Subcutaneous abdominal adipose tissue (tissue), 5 donors: ENCODE results near the gene DOCK9.
A peak's percentile ranks its signal among the peaks of the same experiment; 100 is the strongest.

Experiments used
- H3K27ac ChIP-seq: one replicate; pipeline ENCODE4 v1.7.0; 2013; ENCODE audit warnings: low read depth, mild to moderate bottlenecking, inconsistent platforms, low read length, moderate library complexity
- H3K27me3 ChIP-seq, 5 donors: one replicate each; pipeline ENCODE4 v1.7.0; 2013; ENCODE audit warnings: low read length in 5 of 5, inconsistent platforms in 1 of 5; ENCODE audit not compliant: control insufficient read depth in 5 of 5, insufficient read depth in 4 of 5
- H3K36me3 ChIP-seq, 5 donors: one replicate each; pipeline ENCODE4 v1.7.0; 2013; ENCODE audit warnings: low read length in 5 of 5; ENCODE audit not compliant: control insufficient read depth in 5 of 5, insufficient read depth in 5 of 5
- H3K4me1 ChIP-seq, 5 donors: one replicate each; pipeline ENCODE4 v1.7.0; 2013; ENCODE audit warnings: low read length in 5 of 5, mild to moderate bottlenecking in 3 of 5, moderate library complexity in 1 of 5; ENCODE audit not compliant: control insufficient read depth in 5 of 5, insufficient read depth in 5 of 5
- H3K4me3 ChIP-seq, 5 donors: one replicate each; pipeline ENCODE4 v1.7.0; 2013; ENCODE audit warnings: low read length in 5 of 5, low read depth in 1 of 5
- H3K9ac ChIP-seq, 5 donors: one replicate each; pipeline ENCODE4 v1.7.0; 2013; ENCODE audit warnings: low read length in 5 of 5, mild to moderate bottlenecking in 4 of 5, moderate library complexity in 3 of 5
- H3K9me3 ChIP-seq, 5 donors: one replicate each; pipeline ENCODE4 v1.7.0; 2013; ENCODE audit warnings: low read length in 5 of 5; ENCODE audit not compliant: control insufficient read depth in 5 of 5
- donor health status: healthy.
- donor health status: healthy.
- donor health status: healthy.
- donor health status: healthy.
- donor health status: healthy.

DOCK9 gene

DNA sequence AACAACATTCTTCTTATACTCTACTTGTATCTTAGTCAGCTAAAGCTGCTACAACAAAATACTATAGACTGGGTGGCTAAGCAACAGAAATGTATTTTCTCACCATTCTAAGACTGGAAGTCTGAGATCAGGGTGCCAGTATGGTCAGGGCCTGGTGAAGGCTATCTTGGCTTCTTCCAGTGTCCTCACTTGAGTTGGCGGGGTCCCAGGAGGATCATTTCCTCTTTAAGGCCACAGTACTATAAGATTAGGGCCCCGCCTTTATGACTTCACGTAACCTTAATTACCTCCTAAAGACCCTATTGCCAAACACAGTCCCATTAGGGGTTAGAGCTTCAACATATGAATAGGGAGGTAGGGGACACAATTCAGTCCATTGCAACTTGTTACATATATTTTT lies 30.7 kb upstream of the DOCK9 start:
- Histone ChIP-seq H3K4me1 (peaks cover 0 to 38% (median 10%) of the 10 kb centered on the region in 5 donors), H3K27me3 (peaks cover 0 to 3% (median 0%) of the 10 kb centered on the region in 5 donors), H3K9me3 (no peaks in the 10 kb centered on the region), H3K9ac (no peak overlapping the region), H3K27ac (no peak overlapping the region), H3K4me3 (no peak overlapping the region), H3K36me3 (no peaks in the 10 kb centered on the region)

DNA sequence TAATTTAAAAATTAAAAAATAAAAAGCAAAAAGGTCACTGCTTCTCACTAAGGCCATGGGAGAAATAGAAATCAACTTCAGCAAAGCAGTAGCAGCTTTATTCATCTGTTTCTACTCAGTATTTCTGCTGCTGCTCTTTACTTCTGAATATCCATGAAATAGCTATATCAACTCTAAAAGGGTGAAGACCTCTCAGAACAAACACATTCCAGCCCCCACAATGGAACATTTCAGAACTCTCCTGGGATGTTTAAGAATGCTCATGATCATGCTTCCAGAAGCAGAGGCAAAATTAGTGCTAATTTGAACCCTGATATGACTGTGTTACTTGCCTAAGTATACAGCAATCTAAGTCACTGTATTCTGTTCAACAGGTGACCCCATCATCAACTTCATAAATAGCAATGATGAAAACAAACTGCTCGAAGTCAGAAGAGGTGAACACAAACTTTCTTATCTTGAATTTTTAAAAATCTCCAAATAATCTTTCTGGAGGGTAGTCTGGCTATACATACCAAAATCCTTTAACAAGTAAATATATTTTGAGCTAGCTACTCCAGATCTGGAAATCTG lies 29.6 kb upstream of the DOCK9 start:
- H3K9me3 ChIP-seq = no peaks in the 10 kb centered on the region
- H3K36me3 ChIP-seq = no peaks in the 10 kb centered on the region
- H3K9ac ChIP-seq = no peak overlapping the region
- peaks cover 0 to 3% (median 0%) of the 10 kb centered on the region in 5 donors for H3K27me3 ChIP-seq
- H3K4me1 ChIP-seq = peaks cover 0 to 48% (median 10%) of the 10 kb centered on the region in 5 donors
- H3K27ac ChIP-seq = no peak overlapping the region
- H3K4me3 ChIP-seq = no peak overlapping the region

DNA sequence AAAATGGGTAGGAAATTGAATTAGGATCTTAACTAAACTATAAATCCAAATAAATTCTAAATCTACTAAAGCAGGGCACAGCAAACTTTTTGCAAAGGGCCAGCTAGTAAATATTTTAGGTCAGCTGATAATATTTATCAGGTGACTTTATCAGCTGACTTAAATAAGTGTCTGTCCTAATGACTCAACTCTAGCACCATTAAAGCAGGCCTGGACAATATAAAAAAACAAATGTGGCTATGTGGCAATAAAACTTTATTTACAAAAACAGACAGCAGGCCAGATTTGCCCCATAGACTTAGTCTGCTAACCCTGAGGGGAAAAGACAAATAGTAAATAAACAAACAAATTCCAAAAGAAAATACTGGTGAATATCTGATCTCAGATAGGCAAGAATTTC lies 27.7 kb upstream of the DOCK9 start:
- no peak overlapping the region for H3K9ac ChIP-seq
- no peak overlapping the region for H3K4me3 ChIP-seq
- peaks cover 0 to 6% (median 0%) of the 10 kb centered on the region in 5 donors for H3K27me3 ChIP-seq
- no peak overlapping the region for H3K27ac ChIP-seq
- no peaks in the 10 kb centered on the region for H3K9me3 ChIP-seq
- peaks cover 0 to 61% (median 10%) of the 10 kb centered on the region in 5 donors for H3K4me1 ChIP-seq
- no peaks in the 10 kb centered on the region for H3K36me3 ChIP-seq

DNA sequence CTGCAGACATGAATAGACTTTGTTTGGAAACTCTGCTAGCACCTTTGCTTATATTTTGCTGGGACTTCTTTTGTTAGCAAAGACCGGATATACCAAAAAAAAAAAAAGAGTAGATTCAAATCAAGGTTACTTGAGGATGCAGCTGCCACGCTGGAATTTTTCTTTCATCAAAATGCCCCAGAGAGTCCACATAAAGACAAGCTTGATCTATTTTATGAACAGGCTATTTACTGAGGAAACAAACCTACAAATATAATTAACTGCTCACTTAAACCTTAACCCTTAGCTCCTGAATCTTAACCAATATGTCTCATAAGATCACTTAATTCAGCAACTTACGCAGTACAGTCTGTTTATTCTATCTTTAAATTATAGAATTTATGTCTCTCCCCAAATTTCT lies 27.1 kb upstream of the DOCK9 start:
- Histone ChIP-seq H3K4me3 (no peak overlapping the region), H3K27me3 (peaks cover 0 to 6% (median 0%) of the 10 kb centered on the region in 5 donors), H3K27ac (peak overlapping the region; percentile 26), H3K9me3 (no peaks in the 10 kb centered on the region), H3K9ac (no peak overlapping the region), H3K36me3 (no peaks in the 10 kb centered on the region), H3K4me1 (peaks cover 2 to 67% (median 11%) of the 10 kb centered on the region in 5 donors)

DNA sequence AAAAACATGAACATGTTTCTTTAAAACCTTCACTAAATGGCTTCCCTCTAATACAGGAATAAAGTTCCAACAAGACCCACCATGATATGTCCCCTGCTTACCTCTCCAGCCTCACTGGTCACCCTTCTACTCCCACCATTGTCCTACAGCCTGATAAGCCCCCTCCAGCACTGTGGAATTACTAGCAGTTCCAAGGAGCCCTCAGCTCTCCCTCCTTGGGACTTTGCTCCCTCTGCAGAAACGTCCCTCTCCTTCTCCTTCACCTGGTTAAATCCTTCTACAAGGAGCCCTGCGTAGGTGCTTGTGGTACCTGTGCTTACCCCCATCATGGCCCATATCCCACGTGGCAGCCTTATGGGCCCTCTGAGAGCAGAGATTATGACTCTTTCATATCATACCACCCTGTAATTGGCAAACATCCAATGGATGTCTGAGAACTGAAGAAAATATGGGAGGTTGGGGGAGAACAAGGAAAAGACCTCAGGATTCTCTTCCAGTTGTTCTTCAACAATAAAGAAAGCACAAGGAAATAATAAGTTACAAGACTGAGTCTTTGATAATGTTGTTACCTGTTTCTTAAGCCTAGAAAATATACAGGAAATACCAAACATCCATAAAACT lies 26.1 kb upstream of the DOCK9 start:
- Histone ChIP-seq H3K9me3 (no peaks in the 10 kb centered on the region), H3K27me3 (peaks cover 0 to 6% (median 0%) of the 10 kb centered on the region in 5 donors), H3K36me3 (no peaks in the 10 kb centered on the region), H3K9ac (no peak overlapping the region), H3K4me3 (no peak overlapping the region), H3K27ac (peak overlapping the region; percentile 26), H3K4me1 (peaks cover 2 to 72% (median 21%) of the 10 kb centered on the region in 5 donors)

DNA sequence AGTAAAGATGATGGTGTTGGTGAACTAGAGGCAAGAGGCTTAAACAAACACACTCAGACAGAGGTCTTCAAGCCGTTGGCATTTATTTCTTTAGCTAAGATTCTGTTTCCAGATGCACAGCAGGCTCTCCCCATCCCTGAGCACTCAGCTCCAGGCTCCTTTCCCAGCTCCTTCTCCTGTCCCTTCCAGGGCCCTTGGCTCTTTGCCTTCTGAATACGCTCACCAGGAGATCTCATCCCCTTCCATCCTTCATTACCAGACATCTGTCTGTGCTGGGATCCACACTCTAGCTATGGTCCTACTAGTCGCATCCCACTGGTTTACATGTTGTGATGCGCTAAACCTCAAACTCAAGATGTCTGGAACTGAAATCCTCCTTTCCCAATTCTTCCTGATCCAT lies 25.3 kb upstream of the DOCK9 start:
- H3K4me3 ChIP-seq = no peak overlapping the region
- H3K27me3 ChIP-seq = peaks cover 0 to 6% (median 0%) of the 10 kb centered on the region in 5 donors
- peaks cover 6 to 73% (median 28%) of the 10 kb centered on the region in 5 donors for H3K4me1 ChIP-seq
- no peak overlapping the region for H3K27ac ChIP-seq
- H3K36me3 ChIP-seq = no peaks in the 10 kb centered on the region
- no peaks in the 10 kb centered on the region for H3K9me3 ChIP-seq
- H3K9ac ChIP-seq = no peak overlapping the region

DNA sequence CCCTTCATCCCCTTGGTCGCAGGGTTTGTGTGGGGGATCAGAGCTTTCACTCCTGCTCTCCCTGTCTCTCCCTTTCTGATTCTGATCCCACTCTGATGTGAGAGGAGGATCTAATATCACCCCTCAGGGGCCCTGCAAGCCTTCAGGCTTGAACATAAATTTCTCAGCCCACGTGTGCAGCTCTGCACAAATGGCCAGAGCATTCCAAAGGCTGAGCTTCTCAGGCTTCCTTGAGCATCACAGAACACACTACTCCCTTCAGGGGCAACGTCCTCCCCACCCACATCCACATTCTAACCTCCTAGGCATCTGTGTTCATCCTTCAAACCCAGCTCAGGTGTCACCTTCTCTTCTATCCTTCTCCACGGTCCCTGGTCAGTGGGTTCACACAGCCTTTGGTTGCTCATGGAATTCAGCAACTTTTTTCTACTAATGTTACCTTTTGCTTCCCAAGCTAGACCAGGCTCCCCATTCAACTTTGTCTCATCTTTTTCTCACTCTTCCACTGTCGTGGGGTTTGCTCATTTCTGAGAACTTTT lies 24.4 kb upstream of the DOCK9 start:
- Histone ChIP-seq H3K9ac (no peak overlapping the region), H3K4me3 (no peak overlapping the region), H3K36me3 (no peaks in the 10 kb centered on the region), H3K4me1 (peaks cover 4 to 77% (median 29%) of the 10 kb centered on the region in 5 donors), H3K9me3 (no peaks in the 10 kb centered on the region), H3K27me3 (peaks cover 0 to 8% (median 0%) of the 10 kb centered on the region in 5 donors), H3K27ac (no peak overlapping the region)

DNA sequence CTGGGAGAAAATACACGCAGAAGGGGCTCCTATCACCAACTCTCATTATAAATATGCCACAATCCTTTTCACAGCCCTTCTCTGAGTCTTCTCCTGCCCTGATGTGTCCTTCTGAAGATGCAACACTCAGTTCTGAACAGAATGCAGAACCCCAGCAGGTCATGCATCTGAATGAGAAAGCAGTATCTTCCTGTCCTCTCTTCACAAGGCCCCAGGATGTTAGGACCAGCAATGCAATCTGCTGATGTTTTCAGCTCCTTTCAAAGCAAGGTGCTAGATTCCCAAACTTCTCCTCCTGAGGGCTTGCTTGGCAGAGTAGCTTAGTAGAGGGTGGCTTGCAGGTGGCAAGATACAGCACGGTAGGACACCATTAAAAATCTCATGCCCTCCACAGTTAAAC lies 22.3 kb upstream of the DOCK9 start:
- Histone ChIP-seq H3K4me1 (peaks cover 4 to 70% (median 29%) of the 10 kb centered on the region in 5 donors), H3K4me3 (no peak overlapping the region), H3K27me3 (peaks cover 0 to 8% (median 0%) of the 10 kb centered on the region in 5 donors), H3K36me3 (no peaks in the 10 kb centered on the region), H3K27ac (peak overlapping the region; percentile 11), H3K9me3 (no peaks in the 10 kb centered on the region), H3K9ac (no peak overlapping the region)

DNA sequence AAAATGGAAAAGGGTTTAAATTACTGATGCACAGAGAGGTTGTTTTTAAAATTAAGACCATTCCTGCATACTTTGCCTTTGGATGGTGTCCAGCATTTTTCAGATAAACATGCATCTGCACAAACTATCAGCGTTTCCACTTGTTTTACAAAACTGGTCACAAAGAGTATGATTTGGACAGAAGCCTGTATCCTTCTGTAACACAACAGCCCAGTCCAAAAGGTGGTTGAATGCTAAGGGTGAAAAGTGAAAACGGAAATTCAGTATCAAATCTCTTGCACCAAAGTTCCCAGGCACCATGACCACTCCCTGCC lies 21.7 kb upstream of the DOCK9 start:
- peak overlapping the region; percentile 11 for H3K27ac ChIP-seq

DNA sequence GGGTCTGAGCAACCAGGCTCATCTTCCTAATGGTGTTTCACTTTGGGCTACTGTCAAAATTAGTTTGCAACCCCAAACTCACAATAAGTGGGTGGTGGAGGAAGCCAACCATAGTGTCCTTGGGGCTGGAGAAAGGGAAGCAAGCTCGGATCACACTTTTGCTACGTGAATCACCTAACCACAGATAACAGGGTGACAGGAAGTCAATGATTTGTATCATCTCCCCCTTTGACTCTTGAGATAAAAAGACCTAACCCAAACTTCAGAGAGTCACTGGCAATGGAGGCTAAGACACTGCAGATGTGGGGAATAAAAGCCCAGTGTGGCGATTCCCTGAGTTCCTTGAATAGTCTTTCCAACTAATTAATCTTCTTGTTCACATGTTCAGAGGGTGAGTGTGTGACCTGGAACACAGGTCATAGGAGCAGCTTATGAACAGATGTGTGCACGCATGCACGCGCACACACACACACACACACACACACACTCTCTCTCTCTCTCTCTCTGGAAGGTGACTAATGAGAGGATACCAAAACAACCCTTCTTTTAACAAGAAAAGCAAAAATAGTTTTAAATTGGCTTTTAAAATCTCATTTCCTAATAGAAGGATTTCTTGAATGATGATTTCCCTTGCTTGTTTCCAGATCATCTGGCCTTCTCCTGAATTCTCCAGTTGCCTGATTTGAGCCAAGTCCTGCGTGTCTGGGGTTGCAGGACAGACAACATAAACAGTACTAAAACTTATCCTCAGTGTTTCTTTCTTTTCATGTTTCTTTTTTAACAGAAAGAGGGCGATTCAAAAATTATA lies 21.2 kb upstream of the DOCK9 start:
- Histone ChIP-seq H3K27me3 (peaks cover 0 to 8% (median 0%) of the 10 kb centered on the region in 5 donors), H3K27ac (peak overlapping the region; percentile 11), H3K9me3 (no peaks in the 10 kb centered on the region), H3K9ac (no peak overlapping the region), H3K36me3 (no peaks in the 10 kb centered on the region), H3K4me3 (no peak overlapping the region), H3K4me1 (peaks cover 4 to 61% (median 25%) of the 10 kb centered on the region in 5 donors)

More for the DNA sequence above, 21.7 kb upstream of the DOCK9 start:
- Histone ChIP-seq H3K4me3 (no peak overlapping the region), H3K36me3 (no peaks in the 10 kb centered on the region), H3K9ac (no peak overlapping the region), H3K4me1 (peaks cover 4 to 67% (median 29%) of the 10 kb centered on the region in 5 donors), H3K27me3 (peaks cover 0 to 8% (median 0%) of the 10 kb centered on the region in 5 donors), H3K9me3 (no peaks in the 10 kb centered on the region)
